GM12873 (cell line): Measurements from ENCODE around the gene ELAPOR1.

Experiments
- TF ChIP-seq, protein P1 (sequence below): IDR thresholded peaks from 2 replicates; pipeline ENCODE4 v1.5.1; 2012; ENCODE audit warnings: low read depth, mild to moderate bottlenecking, moderate library complexity, low read length, control low read depth; ENCODE audit not compliant: insufficient read depth; ENCODE audit errors: missing control alignments

ELAPOR1 gene

GRCh38 chr1:109152196-109152595, 38.3 kb downstream of the ELAPOR1 start:
- TF ChIP-seq, protein P1, sequence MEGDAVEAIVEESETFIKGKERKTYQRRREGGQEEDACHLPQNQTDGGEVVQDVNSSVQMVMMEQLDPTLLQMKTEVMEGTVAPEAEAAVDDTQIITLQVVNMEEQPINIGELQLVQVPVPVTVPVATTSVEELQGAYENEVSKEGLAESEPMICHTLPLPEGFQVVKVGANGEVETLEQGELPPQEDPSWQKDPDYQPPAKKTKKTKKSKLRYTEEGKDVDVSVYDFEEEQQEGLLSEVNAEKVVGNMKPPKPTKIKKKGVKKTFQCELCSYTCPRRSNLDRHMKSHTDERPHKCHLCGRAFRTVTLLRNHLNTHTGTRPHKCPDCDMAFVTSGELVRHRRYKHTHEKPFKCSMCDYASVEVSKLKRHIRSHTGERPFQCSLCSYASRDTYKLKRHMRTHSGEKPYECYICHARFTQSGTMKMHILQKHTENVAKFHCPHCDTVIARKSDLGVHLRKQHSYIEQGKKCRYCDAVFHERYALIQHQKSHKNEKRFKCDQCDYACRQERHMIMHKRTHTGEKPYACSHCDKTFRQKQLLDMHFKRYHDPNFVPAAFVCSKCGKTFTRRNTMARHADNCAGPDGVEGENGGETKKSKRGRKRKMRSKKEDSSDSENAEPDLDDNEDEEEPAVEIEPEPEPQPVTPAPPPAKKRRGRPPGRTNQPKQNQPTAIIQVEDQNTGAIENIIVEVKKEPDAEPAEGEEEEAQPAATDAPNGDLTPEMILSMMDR = no peak

DNA sequence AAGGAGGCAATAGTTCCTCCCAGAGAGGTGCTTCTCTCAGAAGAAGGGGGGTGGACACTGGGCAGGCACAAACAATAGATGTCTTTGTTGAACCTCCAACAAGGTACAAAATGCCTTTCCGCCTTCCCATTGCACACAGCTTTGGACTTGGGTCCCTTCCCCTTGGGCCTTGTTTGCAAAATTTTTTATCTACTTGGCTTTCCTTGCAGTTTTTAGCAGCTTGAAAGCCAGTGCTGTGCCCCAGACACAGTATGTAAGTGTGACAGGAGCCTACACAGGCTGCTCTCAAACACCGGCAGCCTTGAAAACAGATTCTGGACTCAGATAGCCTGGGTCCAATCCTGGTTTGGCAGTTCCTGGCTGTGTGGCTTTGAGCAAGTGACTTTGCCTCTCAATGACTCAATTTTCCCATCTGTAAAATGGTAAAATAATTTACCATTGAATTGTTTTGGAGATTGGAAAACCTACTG, 43.0 kb downstream of the ELAPOR1 start:
- TF ChIP-seq, protein P1 = no peak

- TF ChIP-seq, protein P1 = no peak
Observed at GRCh38 chr1:109158433-109158832, 44.5 kb downstream of the ELAPOR1 start.

- TF ChIP-seq, protein P1 = no peak
Observed at GRCh38 chr1:109159326-109159725, 45.4 kb downstream of the ELAPOR1 start.

DNA sequence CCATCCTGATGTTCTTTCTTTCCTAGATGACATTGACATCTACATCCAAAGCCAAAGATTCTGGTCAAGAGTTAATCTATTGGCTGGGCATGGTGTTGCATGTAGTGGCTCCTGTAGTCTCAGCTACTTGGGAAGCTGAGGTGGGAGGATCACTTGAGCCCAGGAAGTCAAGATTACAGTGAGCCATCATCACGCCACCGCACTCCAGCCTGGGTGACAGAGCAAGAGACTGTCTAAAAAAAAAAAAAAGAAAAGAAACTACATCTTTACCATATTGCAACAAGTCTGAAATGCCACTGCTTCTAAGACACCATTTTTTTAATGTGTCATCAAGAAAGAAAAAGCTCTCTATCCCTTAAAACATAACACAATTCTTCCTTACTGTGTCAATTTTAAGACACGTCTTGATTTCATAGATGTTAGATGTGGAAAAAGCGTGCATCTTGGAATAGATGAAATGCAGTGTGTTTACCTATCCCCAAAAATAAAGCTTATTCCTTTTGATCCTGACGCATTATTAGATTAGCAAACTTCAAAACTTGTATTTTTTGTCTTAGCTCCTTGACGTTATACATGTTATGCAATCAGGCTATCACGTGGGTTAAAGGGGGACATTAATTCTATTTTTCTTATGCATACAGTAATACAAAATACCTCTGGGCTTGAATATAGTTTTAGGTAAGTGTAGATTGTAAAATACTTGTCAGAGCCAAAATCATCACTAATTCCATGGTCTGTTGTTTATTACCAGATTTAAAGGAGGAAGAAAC, 46.3 kb downstream of the ELAPOR1 start:
- TF ChIP-seq, protein P1 = no peak

- TF ChIP-seq, protein P1 = no peak
Observed at GRCh38 chr1:109161858-109162606, 48.1 kb downstream of the ELAPOR1 start.

DNA sequence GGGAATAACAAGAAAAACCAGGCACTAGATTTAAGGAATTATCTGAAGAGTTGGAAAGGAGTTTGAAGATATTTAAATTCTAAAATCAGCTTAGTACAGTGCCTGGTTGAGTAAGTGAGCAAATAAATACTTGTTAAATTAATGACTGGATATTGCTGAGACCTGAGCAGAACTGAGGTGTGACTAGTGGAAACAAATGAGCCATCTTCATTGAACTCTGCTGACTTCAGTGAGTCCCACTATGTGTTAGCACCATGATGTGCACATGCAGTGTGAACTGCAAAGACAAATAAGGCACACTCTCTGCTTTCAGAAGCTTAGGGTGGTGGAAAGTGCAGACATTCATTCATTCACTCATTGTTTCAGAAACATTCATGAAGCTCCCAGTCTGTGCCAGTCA, 48.7 kb downstream of the ELAPOR1 start:
- TF ChIP-seq, protein P1 = no peak
